Parathyroid adenoma (tissue), 2 donors: Measurements from ENCODE around the gene ERP29.

Experiments used
- H2AFZ ChIP-seq: fragments of 300-600 bp; sonication (generic); one replicate; pipeline ENCODE4 v1.7.0; 2017; ENCODE audit warnings: antibody characterized with exemption, mild to moderate bottlenecking
- H3K27ac ChIP-seq: fragments of 300-600 bp; sonication (generic); one replicate; pipeline ENCODE4 v1.7.0; 2017
- H3K27me3 ChIP-seq: fragments of 300-600 bp; sonication (generic); one replicate; pipeline ENCODE4 v1.7.0; 2017; ENCODE audit warnings: low read length; ENCODE audit not compliant: control insufficient read depth, insufficient read depth
- H3K36me3 ChIP-seq: fragments of 300-600 bp; sonication (generic); one replicate; pipeline ENCODE4 v1.7.0; 2017; ENCODE audit warnings: low read length; ENCODE audit not compliant: control insufficient read depth, insufficient read depth
- H3K4me1 ChIP-seq: fragments of 300-600 bp; sonication (generic); one replicate; pipeline ENCODE4 v1.7.0; 2017; ENCODE audit warnings: control low read depth
- H3K4me2 ChIP-seq: fragments of 300-600 bp; sonication (generic); one replicate; pipeline ENCODE4 v1.7.0; 2017; ENCODE audit warnings: low read length
- H3K4me3 ChIP-seq: fragments of 300-600 bp; sonication (generic); one replicate; pipeline ENCODE4 v1.7.0; 2017; ENCODE audit warnings: low read depth, low read length
- H3K79me2 ChIP-seq: fragments of 300-600 bp; sonication (generic); one replicate; pipeline ENCODE4 v1.7.0; 2017; ENCODE audit warnings: control low read depth
- H3K9ac ChIP-seq: fragments of 300-600 bp; sonication (generic); one replicate; pipeline ENCODE4 v1.7.0; 2017; ENCODE audit warnings: mild to moderate bottlenecking
- H3K9me3 ChIP-seq: fragments of 300-600 bp; sonication (generic); one replicate; pipeline ENCODE4 v1.7.0; 2017; ENCODE audit warnings: low read length; ENCODE audit not compliant: control insufficient read depth
- TF ChIP-seq, protein P1 (sequence below): fragments of 300-600 bp; sonication (generic); IDR thresholded peaks from one replicate; pipeline ENCODE4 v1.7.0; 2017; ENCODE audit warnings: antibody characterized with exemption, mild to moderate bottlenecking
- donor health status: primary hyperparathyroidism.

The ERP29 gene

DNA sequence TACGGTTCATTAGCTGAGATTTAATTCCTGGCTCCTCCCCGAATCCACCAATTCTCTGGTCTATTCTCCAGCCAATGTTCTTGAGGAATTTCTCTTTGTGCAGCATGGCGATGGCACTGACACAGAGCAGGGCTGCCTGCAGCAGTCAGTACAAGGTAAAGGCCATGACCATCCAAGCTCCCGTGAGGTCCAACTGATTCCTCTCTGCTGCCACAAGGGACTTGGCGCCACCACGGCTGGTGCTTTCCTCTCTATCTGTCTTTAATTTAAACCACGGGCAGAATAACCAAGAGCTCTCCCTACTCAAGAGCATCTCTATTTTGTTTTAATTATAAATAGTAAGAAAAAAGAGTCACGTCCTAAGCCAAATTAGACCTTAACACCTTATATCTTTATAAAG, 12.4 kb upstream of the ERP29 start:
- H3K27me3 ChIP-seq, result no peaks in the 10 kb centered on the region
- H3K4me1 ChIP-seq, result no peaks in the 10 kb centered on the region
- H2AFZ ChIP-seq, result no peak overlapping the region
- no peak overlapping the region for H3K27ac ChIP-seq
- TF ChIP-seq, protein P1, sequence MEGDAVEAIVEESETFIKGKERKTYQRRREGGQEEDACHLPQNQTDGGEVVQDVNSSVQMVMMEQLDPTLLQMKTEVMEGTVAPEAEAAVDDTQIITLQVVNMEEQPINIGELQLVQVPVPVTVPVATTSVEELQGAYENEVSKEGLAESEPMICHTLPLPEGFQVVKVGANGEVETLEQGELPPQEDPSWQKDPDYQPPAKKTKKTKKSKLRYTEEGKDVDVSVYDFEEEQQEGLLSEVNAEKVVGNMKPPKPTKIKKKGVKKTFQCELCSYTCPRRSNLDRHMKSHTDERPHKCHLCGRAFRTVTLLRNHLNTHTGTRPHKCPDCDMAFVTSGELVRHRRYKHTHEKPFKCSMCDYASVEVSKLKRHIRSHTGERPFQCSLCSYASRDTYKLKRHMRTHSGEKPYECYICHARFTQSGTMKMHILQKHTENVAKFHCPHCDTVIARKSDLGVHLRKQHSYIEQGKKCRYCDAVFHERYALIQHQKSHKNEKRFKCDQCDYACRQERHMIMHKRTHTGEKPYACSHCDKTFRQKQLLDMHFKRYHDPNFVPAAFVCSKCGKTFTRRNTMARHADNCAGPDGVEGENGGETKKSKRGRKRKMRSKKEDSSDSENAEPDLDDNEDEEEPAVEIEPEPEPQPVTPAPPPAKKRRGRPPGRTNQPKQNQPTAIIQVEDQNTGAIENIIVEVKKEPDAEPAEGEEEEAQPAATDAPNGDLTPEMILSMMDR, result no peak
- H3K79me2 ChIP-seq, result peaks cover 6% of the 10 kb centered on the region
- H3K9ac ChIP-seq, result no peak overlapping the region
- peak overlapping the region; percentile 32 for H3K4me2 ChIP-seq
- no peak overlapping the region for H3K4me3 ChIP-seq
- no peaks in the 10 kb centered on the region for H3K9me3 ChIP-seq
- H3K36me3 ChIP-seq, result no peaks in the 10 kb centered on the region

DNA sequence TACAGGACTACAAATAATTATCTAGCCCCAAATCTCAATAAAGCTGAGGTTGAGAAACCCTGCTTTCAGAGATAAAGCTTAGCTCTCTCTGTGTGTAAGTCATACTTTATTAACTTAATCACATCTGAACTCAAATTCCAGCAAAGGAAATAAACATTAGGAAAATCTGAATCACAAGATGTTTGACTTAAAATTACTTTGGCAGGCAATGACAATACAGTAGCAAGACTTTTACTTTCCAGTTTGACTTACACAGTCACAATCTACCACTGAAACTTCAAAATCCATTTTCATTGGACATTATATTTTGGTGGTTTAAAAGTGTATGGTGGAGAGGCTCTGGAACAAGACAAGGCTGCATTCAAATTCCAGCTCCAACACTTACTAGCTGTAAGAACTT, 11.7 kb upstream of the ERP29 start:
- Histone ChIP-seq H3K9me3 (no peaks in the 10 kb centered on the region), H3K4me3 (no peak overlapping the region), H3K27me3 (no peaks in the 10 kb centered on the region), H3K36me3 (no peaks in the 10 kb centered on the region), H3K4me2 (peak overlapping the region; percentile 25), H3K9ac (no peak overlapping the region), H3K27ac (no peak overlapping the region), H3K4me1 (no peaks in the 10 kb centered on the region), H2AFZ (no peak overlapping the region), H3K79me2 (peaks cover 6% of the 10 kb centered on the region)
- TF ChIP-seq, protein P1, result no peak

DNA sequence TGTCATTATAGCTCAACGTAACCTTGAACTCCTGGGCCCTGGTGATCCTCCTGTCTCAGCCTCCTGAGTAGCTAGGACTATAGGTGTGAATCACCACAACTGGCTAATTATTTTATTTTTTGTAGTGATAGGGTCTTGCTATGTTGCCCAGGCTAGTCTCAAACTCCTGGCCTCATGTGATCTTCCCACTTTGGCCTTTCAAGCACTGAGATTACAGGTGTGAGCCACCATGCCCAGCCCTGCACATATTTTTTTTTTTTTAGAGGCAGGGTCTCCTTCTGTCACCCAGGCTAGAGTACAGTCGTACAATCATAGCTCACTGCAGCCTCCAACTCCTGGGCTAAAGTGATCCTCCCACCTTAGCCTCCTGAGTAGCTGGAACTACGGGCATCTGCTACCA, 9.2 kb upstream of the ERP29 start:
- TF ChIP-seq, protein P1, result no peak
- Histone ChIP-seq H3K4me2 (peak overlapping the region; percentile 23), H3K27ac (no peak overlapping the region), H3K27me3 (no peaks in the 10 kb centered on the region), H3K4me3 (no peak overlapping the region), H3K79me2 (peaks cover 8% of the 10 kb centered on the region), H3K36me3 (no peaks in the 10 kb centered on the region), H3K9ac (no peak overlapping the region), H3K4me1 (no peaks in the 10 kb centered on the region), H3K9me3 (no peaks in the 10 kb centered on the region), H2AFZ (no peak overlapping the region)

DNA sequence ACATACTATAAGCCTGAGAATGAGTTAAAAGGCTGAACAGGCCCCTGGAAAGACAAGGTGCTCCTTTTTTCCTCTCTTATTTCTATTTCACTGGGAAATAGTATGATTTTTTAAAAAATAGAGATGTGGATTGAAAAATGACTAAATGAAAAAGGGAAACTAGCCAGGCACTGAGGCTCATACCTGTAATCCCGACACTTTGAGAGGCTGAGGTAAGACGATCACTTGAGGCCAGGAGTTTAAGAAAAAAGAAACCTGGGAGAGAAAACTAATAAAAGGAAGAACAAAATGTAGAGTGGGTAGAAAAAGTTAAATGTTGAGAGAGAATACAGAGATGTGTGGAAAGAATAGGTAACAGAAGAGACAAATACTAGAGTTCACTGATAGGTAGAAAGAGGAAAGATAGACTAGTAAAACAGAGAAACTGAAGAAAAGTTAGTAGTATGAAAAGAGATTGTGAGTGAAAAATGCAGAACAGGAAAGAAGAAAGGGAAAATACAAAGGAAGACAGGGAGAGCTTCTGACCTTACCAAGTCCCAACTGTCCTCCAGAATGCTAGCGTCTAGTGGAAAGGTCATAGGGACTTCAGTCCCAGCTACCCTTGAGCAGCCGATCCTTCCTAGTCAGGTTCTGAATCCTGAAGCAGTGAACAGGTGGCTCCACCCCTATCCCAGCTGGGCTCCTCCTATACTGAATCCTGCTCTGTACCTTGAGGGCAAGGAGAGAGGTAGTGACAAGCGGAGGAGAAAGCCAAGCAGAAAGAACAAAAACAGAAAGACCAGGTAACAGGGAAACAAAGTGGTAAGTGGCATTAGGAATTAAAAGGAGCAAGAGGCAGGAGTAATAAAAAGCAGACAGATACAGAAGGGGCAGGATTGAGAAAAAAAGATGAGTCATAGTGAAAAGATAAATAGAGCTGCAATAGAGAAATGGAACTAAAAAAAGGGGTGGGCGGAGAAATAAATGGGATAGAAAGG, 7.5 kb upstream of the ERP29 start:
- no peaks in the 10 kb centered on the region for H3K9me3 ChIP-seq
- H3K27me3 ChIP-seq, result no peaks in the 10 kb centered on the region
- no peak overlapping the region for H3K9ac ChIP-seq
- H3K4me3 ChIP-seq, result peak overlapping the region; percentile 64
- H3K27ac ChIP-seq, result peak overlapping the region; percentile 50
- H3K36me3 ChIP-seq, result no peaks in the 10 kb centered on the region
- TF ChIP-seq, protein P1, result no peak
- peaks cover 8% of the 10 kb centered on the region for H3K79me2 ChIP-seq
- H3K4me2 ChIP-seq, result peak overlapping the region; percentile 67
- peak overlapping the region; percentile 62 for H2AFZ ChIP-seq
- H3K4me1 ChIP-seq, result no peaks in the 10 kb centered on the region
